HPDE6-E6E7 (cell line): ENCODE measurements around the gene EPHB1.

ENCODE experiments used
- DNase-seq: peaks from one replicate; pipeline ENCODE4 v3.0.0; 2011; ENCODE audit warnings: missing footprints; ENCODE audit errors: extremely low spot score

EPHB1 gene

DNA sequence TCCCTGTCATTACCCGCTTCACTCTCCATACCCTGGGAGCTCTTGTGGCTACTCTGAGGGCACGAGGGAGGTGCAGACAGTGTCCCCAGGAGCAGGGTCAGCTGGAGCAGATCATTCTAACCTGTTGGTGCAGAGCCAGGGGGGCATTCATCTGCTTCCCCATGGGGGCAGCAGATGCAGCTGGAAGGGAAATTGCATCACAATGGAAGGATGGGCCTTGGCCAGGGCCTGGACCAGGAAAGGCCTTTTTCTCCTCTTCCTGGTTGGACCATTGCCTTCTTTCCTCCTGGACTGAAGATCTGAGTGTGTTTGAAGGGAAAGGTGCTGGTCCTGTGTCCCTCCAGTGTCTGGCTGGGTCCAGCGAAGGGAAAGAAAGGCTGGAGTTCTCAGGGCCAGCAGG is 55.7 kb downstream of the EPHB1 start:
- DNase-seq = no peak

DNA sequence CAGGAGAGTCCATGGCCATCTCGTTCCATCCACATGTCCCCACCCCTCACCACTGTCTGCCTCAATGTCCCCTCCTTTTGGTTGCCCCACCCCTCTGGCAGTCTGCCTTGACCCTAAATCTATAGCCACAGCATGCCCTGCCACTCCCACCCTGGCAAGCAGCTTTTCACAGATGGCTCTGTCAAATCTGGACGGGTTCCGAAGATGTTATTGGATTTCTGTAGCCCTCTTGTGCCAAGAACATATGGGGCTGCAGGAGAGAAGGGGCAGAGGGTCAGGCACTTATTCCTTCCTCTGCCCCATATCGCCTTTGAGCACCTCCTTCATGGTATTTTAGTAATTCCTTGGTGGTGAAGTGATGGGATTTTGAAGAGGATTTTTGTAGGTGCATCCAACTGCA is 57.1 kb downstream of the EPHB1 start:
- DNase-seq = no peak

DNA sequence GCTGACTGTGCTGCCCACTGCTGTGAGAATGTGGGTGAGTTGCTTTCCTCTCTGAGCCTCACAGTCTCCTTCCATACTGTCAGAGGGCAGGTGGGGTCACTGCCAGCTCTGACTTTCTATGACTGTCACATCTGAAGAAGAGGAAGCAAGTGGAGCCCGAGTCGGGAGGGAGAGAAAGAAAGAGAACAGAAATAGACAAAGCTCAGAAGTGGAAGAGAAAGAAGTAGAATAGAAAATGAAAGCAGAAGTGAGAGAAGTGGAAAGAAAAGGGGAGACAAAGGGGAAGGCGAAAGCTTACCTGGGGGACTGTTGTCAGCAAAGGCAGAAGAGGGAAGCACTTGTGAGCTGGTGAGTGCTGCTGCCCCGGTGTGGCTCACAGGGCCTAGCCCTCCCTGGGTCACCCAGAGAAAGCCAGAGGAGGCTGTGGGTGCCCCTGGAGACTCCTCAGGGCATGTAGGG is 57.9 kb downstream of the EPHB1 start:
- DNase-seq = no peak

GRCh38 chr3:134854254-134854653 is 59.2 kb downstream of the EPHB1 start:
- no peak for DNase-seq

DNA sequence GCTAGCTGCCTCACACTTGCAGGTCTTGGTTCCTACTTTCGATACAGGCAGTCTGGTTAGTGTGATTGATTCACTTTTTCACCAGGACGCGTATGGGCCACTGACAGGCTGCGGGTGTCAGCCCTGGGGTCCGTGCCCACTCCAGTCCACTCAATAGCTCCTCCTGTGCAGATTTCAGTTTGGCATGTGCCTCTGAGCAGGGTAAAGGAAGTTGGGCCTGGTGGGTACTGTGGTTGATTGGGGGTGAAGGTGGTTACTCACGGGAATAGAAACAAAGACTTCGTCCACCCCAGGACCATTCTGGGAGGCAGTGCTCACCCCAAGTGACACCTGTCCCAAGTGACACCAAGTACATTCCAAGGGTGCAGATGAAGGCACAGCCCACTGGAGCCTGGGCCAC is 62.3 kb downstream of the EPHB1 start:
- DNase-seq = no peak

- DNase-seq = no peak
Measured at GRCh38 chr3:134857776-134858362, 62.8 kb downstream of the EPHB1 start.

- DNase-seq = no peak
Measured at GRCh38 chr3:134858441-134859035, 63.5 kb downstream of the EPHB1 start.

DNA sequence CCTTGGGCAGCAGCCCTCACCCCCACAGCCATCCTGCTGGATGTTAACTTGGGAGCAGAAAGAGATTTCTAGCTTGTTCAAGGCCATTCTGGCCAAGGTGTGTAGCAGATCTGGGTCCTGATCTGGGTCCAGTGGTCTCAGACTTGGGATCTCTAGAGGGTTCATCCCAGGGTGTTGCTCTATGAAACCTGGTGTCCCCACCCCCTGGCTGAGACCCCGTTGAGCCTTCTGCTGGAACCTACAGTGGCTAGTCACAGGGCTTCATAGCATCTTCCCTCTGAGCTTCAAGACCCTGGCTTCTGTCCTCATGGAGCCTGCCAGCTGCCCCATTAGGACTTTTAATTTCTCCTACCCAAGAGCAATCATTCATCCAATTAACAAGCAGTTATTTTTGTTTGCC is 64.3 kb downstream of the EPHB1 start:
- no peak for DNase-seq

GRCh38 chr3:134860141-134860540 is 65.1 kb downstream of the EPHB1 start:
- DNase-seq = no peak

GRCh38 chr3:134863915-134864314 is 68.9 kb downstream of the EPHB1 start:
- no peak for DNase-seq

- DNase-seq = no peak
Measured at GRCh38 chr3:134864636-134865035, 69.6 kb downstream of the EPHB1 start.

GRCh38 chr3:134867277-134867676 is 72.2 kb downstream of the EPHB1 start:
- DNase-seq = no peak

- no peak for DNase-seq
Measured at GRCh38 chr3:134869153-134869726, 74.2 kb downstream of the EPHB1 start.

DNA sequence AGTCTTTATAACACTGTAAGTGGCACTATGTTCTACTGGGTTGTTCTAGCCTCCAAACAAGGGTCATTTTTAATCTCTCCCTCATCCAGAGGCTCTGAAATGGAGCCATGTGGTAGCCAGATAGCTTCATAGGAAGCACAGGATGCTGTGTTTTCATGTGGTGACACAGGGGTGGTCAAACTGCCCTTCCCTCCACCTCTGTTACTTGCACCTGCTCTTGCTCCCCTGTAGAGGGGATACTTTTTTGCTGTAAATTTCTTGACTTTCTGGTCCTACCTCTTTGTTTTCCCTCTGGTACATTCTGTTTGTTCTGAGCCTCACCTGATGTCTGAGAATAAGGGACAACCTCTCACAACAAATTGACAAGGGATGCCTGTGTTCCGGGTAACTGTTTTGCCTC is 76.8 kb downstream of the EPHB1 start:
- DNase-seq = no peak

GRCh38 chr3:134872440-134873388 is 77.7 kb downstream of the EPHB1 start:
- no peak for DNase-seq

DNA sequence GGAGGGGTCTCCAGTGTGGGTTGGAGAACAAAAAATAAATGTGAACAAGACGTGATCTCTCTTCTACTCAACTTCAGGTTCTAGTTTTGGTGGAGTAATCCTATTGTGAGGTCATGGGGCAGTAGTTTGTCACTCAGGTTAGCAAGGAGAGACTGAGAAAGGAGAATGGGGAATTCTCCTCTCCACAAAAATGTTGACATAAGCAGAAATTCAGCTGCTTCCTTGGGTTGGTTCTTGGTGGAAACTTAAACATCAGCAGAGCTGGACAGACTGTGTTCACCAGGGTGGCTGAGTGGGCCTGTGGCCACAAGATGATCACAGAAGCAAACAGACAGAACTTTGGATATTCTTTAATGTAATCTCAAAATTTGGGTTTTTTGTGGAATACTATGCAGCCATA is 78.7 kb downstream of the EPHB1 start:
- DNase-seq = no peak

- no peak for DNase-seq
Measured at GRCh38 chr3:134874737-134875413, 79.8 kb downstream of the EPHB1 start.

- DNase-seq = no peak
Measured at GRCh38 chr3:134876836-134877235, 81.8 kb downstream of the EPHB1 start.

GRCh38 chr3:134877788-134878187 is 82.7 kb downstream of the EPHB1 start:
- no peak for DNase-seq

- no peak for DNase-seq
Measured at GRCh38 chr3:134879990-134880389, 84.9 kb downstream of the EPHB1 start.

DNA sequence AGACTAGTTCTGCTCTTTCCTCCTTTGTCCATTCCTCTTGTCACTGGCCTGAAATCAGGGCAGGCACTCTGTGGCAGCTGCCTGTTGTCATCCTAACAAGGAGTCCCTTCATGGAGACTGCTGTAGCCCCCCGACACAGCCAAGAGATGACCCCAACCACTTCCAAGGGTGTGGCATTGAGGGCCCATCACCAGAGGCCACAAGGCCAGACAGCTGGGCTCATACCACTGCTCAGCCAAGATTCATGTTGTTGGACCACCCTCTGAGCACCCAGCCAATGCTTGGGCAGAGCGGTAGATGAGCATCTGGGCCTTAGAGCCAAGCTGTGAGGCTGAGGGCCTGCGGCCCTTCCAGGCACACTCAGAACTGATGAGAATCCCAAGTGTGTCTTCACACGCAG is 85.4 kb downstream of the EPHB1 start:
- no peak for DNase-seq

- DNase-seq = no peak
Measured at GRCh38 chr3:134881305-134881704, 86.2 kb downstream of the EPHB1 start.
